ENCODE results near the gene ENAH. TPM values are rescaled to one million over a fixed set of nuclear protein-coding genes. Genes with fewer than 3 reads are reported as not detected.

Gene ENAH
- total RNA-seq, 1 donor from 2014 or later: 137 TPM

GRCh38 chr1:225462429-225462713, 190.6 kb downstream of the ENAH start:
- Mint-ChIP-seq H3K4me1 (peaks cover 30% of the 10 kb centered on the region), H3K27ac (no peak overlapping the region), H3K36me3 (no peaks in the 10 kb centered on the region), H3K4me3 (no peak overlapping the region), H3K9me3 (no peaks in the 10 kb centered on the region), H3K27me3 (ENCODE audit: low read depth) (no peaks in the 10 kb centered on the region)
- no peak for TF ChIP-seq CTCF (IDR thresholded peaks at IDR 0.05; ENCODE audit: unreplicated experiment)
- no peak for DNase-seq (ENCODE audit: low spot score in 2 of 2, unreplicated experiment in 2 of 2)

GRCh38 chr1:225461533-225462428, 191.1 kb downstream of the ENAH start:
- H3K4me3 Mint-ChIP-seq: no peak overlapping the region
- no peaks in the 10 kb centered on the region for H3K36me3 Mint-ChIP-seq
- H3K4me1 Mint-ChIP-seq: peaks cover 30% of the 10 kb centered on the region
- H3K9me3 Mint-ChIP-seq: peaks cover 3% of the 10 kb centered on the region
- no peaks in the 10 kb centered on the region for H3K27me3 Mint-ChIP-seq (ENCODE audit: low read depth)
- DNase-seq (ENCODE audit: low spot score in 2 of 2, unreplicated experiment in 2 of 2): no peak
- no peak for TF ChIP-seq CTCF (IDR thresholded peaks at IDR 0.05; ENCODE audit: unreplicated experiment)
- H3K27ac Mint-ChIP-seq: no peak overlapping the region

- peaks cover 3% of the 10 kb centered on the region for H3K9me3 Mint-ChIP-seq
- H3K27me3 Mint-ChIP-seq (ENCODE audit: low read depth): no peaks in the 10 kb centered on the region
- no peak for DNase-seq (ENCODE audit: low spot score in 2 of 2, unreplicated experiment in 2 of 2)
- no peaks in the 10 kb centered on the region for H3K36me3 Mint-ChIP-seq
- no peak overlapping the region for H3K27ac Mint-ChIP-seq
- peaks cover 30% of the 10 kb centered on the region for H3K4me1 Mint-ChIP-seq
- no peak overlapping the region for H3K4me3 Mint-ChIP-seq
- TF ChIP-seq CTCF (IDR thresholded peaks at IDR 0.05; ENCODE audit: unreplicated experiment): no peak
These were observed 192.0 kb downstream of the ENAH start for GRCh38 chr1:225460737-225461532.

GRCh38 chr1:225460021-225460736, 192.7 kb downstream of the ENAH start:
- H3K4me1 Mint-ChIP-seq: peaks cover 27% of the 10 kb centered on the region
- TF ChIP-seq CTCF (IDR thresholded peaks at IDR 0.05; ENCODE audit: unreplicated experiment): no peak
- no peaks in the 10 kb centered on the region for H3K27me3 Mint-ChIP-seq (ENCODE audit: low read depth)
- H3K36me3 Mint-ChIP-seq: no peaks in the 10 kb centered on the region
- peaks cover 3% of the 10 kb centered on the region for H3K9me3 Mint-ChIP-seq
- DNase-seq (ENCODE audit: low spot score in 2 of 2, unreplicated experiment in 2 of 2): no peak
- no peak overlapping the region for H3K27ac Mint-ChIP-seq
- H3K4me3 Mint-ChIP-seq: no peak overlapping the region

- TF ChIP-seq CTCF (IDR thresholded peaks at IDR 0.05; ENCODE audit: unreplicated experiment): no peak
- DNase-seq (ENCODE audit: low spot score in 2 of 2, unreplicated experiment in 2 of 2): no peak
- Mint-ChIP-seq H3K27ac (no peak overlapping the region), H3K36me3 (no peaks in the 10 kb centered on the region), H3K4me3 (no peak overlapping the region), H3K4me1 (peaks cover 15% of the 10 kb centered on the region), H3K9me3 (peaks cover 3% of the 10 kb centered on the region), H3K27me3 (ENCODE audit: low read depth) (no peaks in the 10 kb centered on the region)
These were observed 194.7 kb downstream of the ENAH start for GRCh38 chr1:225458222-225458631.
